A549 (cell line): ENCODE data around the gene NUDCD3. TPM values are rescaled to one million over a fixed set of nuclear protein-coding genes. Genes with fewer than 3 reads are reported as not detected.

Source experiments
- ATAC-seq, 2 experiments: fragments of 200-7000 bp in 1 of 2; fragments of >200 bp in 1 of 2; cut with Nextera tagmentation in 1 of 2; cut with Tn5 transposase in 1 of 2; 3 replicates each; pipeline versions ENCODE4 v1.8.0 to v1.9.1; 2018 to 2020; ENCODE audit warnings: mild to moderate bottlenecking in 1 of 2, moderate library complexity in 1 of 2
- CTCF ChIA-PET: fragments of 300-600 bp; sonication (Branson Sonifier 250); formaldehyde crosslinking; extraction: SDS; loops from one replicate; lab custom pipeline; 2021; ENCODE audit warnings: antibody characterized with exemption, inconsistent platforms; lab: Yijun Ruan, JAX
- POLR2A ChIA-PET: fragments of 350-600 bp; formaldehyde crosslinking; extraction: SDS; loops from one replicate; lab custom pipeline; 2021; ENCODE audit warnings: antibody characterized with exemption, inconsistent platforms; lab: Yijun Ruan, JAX
- DNase-seq, 2 experiments: peaks; one replicate each; pipeline versions ENCODE4 v3.0.0 to v3.0.0-alpha.2; 2011 to 2016; ENCODE audit warnings: low read depth in 1 of 2, low spot score in 1 of 2
- FAIRE-seq: peaks from 2 replicates; lab custom pipeline; 2011; peaks lifted over from hg19 to GRCh38; lab: Jason Lieb, UNC
- H3K27ac ChIP-seq, 2 experiments: fragments of >200 bp; sonication (Bioruptor Twin); formaldehyde crosslinking; 3 replicates each; pipeline ENCODE4 v1.5.1; 2016 to 2017
- H3K4me1 ChIP-seq: fragments of >200 bp; sonication (Bioruptor Twin); formaldehyde crosslinking; 3 replicates; pipeline ENCODE4 v1.6.1; 2016
- H3K4me2 ChIP-seq: fragments of >200 bp; sonication (Bioruptor Twin); formaldehyde crosslinking; 3 replicates; pipeline ENCODE4 v1.6.1; 2016
- H3K4me3 ChIP-seq: fragments of >200 bp; sonication (Bioruptor Twin); formaldehyde crosslinking; 3 replicates; pipeline ENCODE4 v1.5.1; 2016
- H3K9me3 ChIP-seq: fragments of >200 bp; sonication (Bioruptor Twin); formaldehyde crosslinking; 3 replicates; pipeline ENCODE4 v1.6.1; 2016
- ATOH8 ChIP-seq: fragments of 250-450 bp; sonication (Bioruptor Pico); IDR thresholded peaks from 2 replicates; pipeline ENCODE4 v1.5.0; 2020; ENCODE audit warnings: low read depth, mild to moderate bottlenecking, moderate library complexity
- CBX8 ChIP-seq: fragments of 200-600 bp; sonication (generic); IDR thresholded peaks from 2 replicates; pipeline ENCODE4 v1.6.1; 2016
- E2F6 ChIP-seq: IDR thresholded peaks from 2 replicates; pipeline ENCODE4 v1.6.1; 2012; ENCODE audit warnings: low read depth, borderline replicate concordance
- ESRRA ChIP-seq: fragments of 150-350 bp; IDR thresholded peaks from 2 replicates; pipeline ENCODE4 v1.6.1; 2014; ENCODE audit warnings: mild to moderate bottlenecking, low read length, borderline replicate concordance
- FOSL2 ChIP-seq, 2 experiments: fragments of 450-650 bp in 1 of 2; fragments of >200 bp in 1 of 2; sonication (Bioruptor Twin) in 1 of 2; formaldehyde crosslinking; IDR thresholded peaks; 2 replicates each; pipeline versions ENCODE4 v1.5.0 to v1.6.1; 2016 to 2020; ENCODE audit warnings: mild to moderate bottlenecking in 1 of 2, moderate library complexity in 1 of 2
- FOXS1 ChIP-seq: fragments of 250-450 bp; sonication (Bioruptor Pico); IDR thresholded peaks from 2 replicates; pipeline ENCODE4 v1.5.0; 2020; ENCODE audit warnings: mild to moderate bottlenecking, moderate library complexity
- GATA3 ChIP-seq: IDR thresholded peaks from 2 replicates; pipeline ENCODE4 v1.6.1; 2012; ENCODE audit warnings: borderline replicate concordance
- HMGXB4 ChIP-seq: fragments of 250-450 bp; sonication (Bioruptor Pico); IDR thresholded peaks from 2 replicates; pipeline ENCODE4 v1.5.0; 2021; ENCODE audit warnings: mild to moderate bottlenecking, moderate library complexity, borderline replicate concordance
- HOXB13 ChIP-seq: fragments of 250-450 bp; sonication (Bioruptor Pico); IDR thresholded peaks from 2 replicates; pipeline ENCODE4 v1.5.0; 2020; ENCODE audit warnings: low read depth, mild to moderate bottlenecking, moderate library complexity
- JUN ChIP-seq, 2 experiments: fragments of >200 bp; sonication (Bioruptor Twin); formaldehyde crosslinking; IDR thresholded peaks; 2 replicates in 1 of 2; 3 replicates in 1 of 2; pipeline ENCODE4 v1.6.1; 2016 to 2017
- KDM1A ChIP-seq: fragments of 200-600 bp; sonication (generic); IDR thresholded peaks from 2 replicates; pipeline ENCODE4 v1.6.1; 2016; ENCODE audit warnings: low read depth, mild to moderate bottlenecking
- KDM5A ChIP-seq: fragments of 200-600 bp; sonication (generic); IDR thresholded peaks from 2 replicates; pipeline ENCODE4 v1.6.1; 2016; ENCODE audit warnings: antibody characterized with exemption, mild to moderate bottlenecking
- NPAS2 ChIP-seq: fragments of 250-450 bp; sonication (Bioruptor Pico); IDR thresholded peaks from 2 replicates; pipeline ENCODE4 v1.8.0; 2022; ENCODE audit warnings: mild to moderate bottlenecking, moderate library complexity, borderline replicate concordance
- POLR2A ChIP-seq: IDR thresholded peaks from 2 replicates; pipeline ENCODE4 v1.6.1; 2012; ENCODE audit warnings: mild to moderate bottlenecking, low read length
- RAD21 ChIP-seq, 2 experiments: fragments of >200 bp in 1 of 2; sonication (Bioruptor Twin) in 1 of 2; formaldehyde crosslinking in 1 of 2; IDR thresholded peaks in 1 of 2; conservative IDR thresholded peaks in 1 of 2; 2 replicates in 1 of 2; 3 replicates in 1 of 2; pipeline ENCODE4 v1.6.1; 2012 to 2018; ENCODE audit warnings: inconsistent platforms in 1 of 2
- RFX5 ChIP-seq: fragments of 450-650 bp; IDR thresholded peaks from 2 replicates; pipeline ENCODE4 v1.7.1; 2014; ENCODE audit warnings: antibody characterized with exemption, mild to moderate bottlenecking, moderate library complexity
- RNF2 ChIP-seq: fragments of 200-600 bp; sonication (generic); IDR thresholded peaks from 2 replicates; pipeline ENCODE4 v1.6.1; 2016; ENCODE audit warnings: low read depth, mild to moderate bottlenecking, antibody characterized with exemption, moderate library complexity, borderline replicate concordance
- SMC3 ChIP-seq: fragments of >200 bp; sonication (Bioruptor Twin); formaldehyde crosslinking; IDR thresholded peaks from 3 replicates; pipeline ENCODE4 v1.6.1; 2018; ENCODE audit warnings: inconsistent platforms
- SREBF2 ChIP-seq: fragments of 450-650 bp; IDR thresholded peaks from 2 replicates; pipeline ENCODE4 v1.6.1; 2014; ENCODE audit warnings: mild to moderate bottlenecking, moderate library complexity
- USF2 ChIP-seq: fragments of 450-650 bp; IDR thresholded peaks from 2 replicates; pipeline ENCODE4 v1.6.1; 2014; ENCODE audit warnings: antibody characterized with exemption
- ZC3H11A ChIP-seq: fragments of 450-650 bp; IDR thresholded peaks from 2 replicates; pipeline ENCODE4 v1.6.1; 2014; ENCODE audit warnings: antibody characterized with exemption, mild to moderate bottlenecking
- WGBS: methylation state at CpG from one replicate; pipeline ENCODE4 v1.1.6; 2017; ENCODE audit errors: missing lambda C conversion rate; 5-methylcytosine and 5-hydroxymethylcytosine counted together
- polyA plus RNA-seq, 4 experiments: library from polyadenylated mRNA; depleted of rRNA in 3 of 4; stranded (reverse); fragments of >200 nt; fragmentation: RNase III in 1 of 4; extraction: RNeasy Plus Mini Kit Qiagen cat#74134 plus additional on column Dnase treatment in 1 of 4; gene quantifications; 2 replicates in 3 of 4; 3 replicates in 1 of 4; pipeline ENCODE4 v1.2.3, GENCODE V29; 2011 to 2017

NUDCD3 gene
- polyA plus RNA-seq, 2 of the 4 experiments (the other 2 are of a cell fraction): 44.3 to 66.3 TPM

DNA sequence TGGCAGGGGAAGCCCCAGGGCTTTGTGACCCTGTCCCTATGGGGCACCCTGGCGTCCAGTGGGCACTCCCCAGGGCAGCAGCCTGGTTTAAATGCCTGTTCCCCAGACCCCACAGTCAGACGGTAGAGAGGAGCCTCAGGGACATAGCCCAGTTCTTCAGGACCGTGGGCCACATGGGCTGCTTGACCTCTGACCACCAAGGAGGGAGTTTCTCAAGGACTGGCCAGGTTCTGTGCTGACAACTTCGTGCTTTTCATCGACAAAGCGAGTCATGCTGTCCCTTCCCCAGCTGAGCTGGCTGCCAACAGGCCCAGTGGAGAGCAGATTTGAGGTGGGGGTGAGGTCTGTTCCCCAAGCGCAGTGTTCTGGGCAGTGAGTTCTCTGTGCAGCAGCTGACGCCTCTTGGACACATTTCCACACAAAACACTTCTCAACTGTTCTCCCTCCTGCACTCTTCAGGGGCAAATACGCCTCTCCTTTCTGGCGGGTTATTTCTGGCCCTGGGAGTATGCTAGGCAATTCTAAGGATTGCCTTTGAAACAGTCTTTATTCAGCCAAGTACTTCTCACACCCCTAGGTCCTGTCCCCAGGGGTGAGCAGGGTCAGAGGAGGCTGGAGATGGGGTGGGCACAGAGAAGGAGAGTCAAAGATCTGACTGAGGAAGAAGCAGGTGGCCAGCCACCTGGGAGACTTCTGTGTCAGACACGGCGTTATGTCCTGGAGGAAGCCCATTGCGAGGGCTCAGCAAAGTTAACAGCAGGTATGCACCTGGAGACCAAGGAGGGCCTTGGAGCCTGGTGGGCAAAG, 107.8 kb downstream of the NUDCD3 start:
- peaks cover 14% of the 10 kb centered on the region; the same call in 2 of the 3 replicates for H3K4me1 ChIP-seq
- no peak for DNase-seq
- WGBS: 89% methylated on average over 13 of the region's 13 CpGs
- CTCF ChIA-PET: interaction anchor here (1.5 kb wide), 1 partner anchor 17 kb away, joined by 3 read pairs; no protein-coding TSS in a partner anchor
- TF ChIP-seq CBX8 (no peak), HMGXB4 (CRISPR knock-in tag) (no peak), USF2 (no peak), SREBF2 (no peak), RAD21 (conservative IDR thresholded peaks at IDR 0.05 in 1 of 2, IDR thresholded peaks at IDR 0.05 in 1 of 2) (no peak), HOXB13 (CRISPR knock-in tag) (no peak), NPAS2 (CRISPR knock-in tag) (no peak), ZC3H11A (no peak), JUN (IDR thresholded peaks at IDR 0.05) (no peak), RNF2 (no peak), FOSL2 (IDR thresholded peaks at IDR 0.05) (no peak), FOSL2 (CRISPR knock-in tag; IDR thresholded peaks at IDR 0.05) (no peak), RFX5 (no peak)
- TF ChIP-seq, all 56 proteins: peak for 0
- Histone ChIP-seq H3K9me3 (no peaks in the 10 kb centered on the region), H3K4me3 (no peak overlapping the region), H3K27ac (no peak overlapping the region), H3K4me2 (no peak overlapping the region)
- POLR2A ChIA-PET: no interaction called here
- FAIRE-seq (no peak), ATAC-seq (no peak)

GRCh38 chr7:44381494-44382220, 108.8 kb downstream of the NUDCD3 start:
- POLR2A ChIA-PET: no interaction called here
- no peak overlapping the region for H3K27ac ChIP-seq
- 84% methylated on average over 9 of the region's 9 CpGs for WGBS
- H3K4me2 ChIP-seq: no peak overlapping the region
- no peak for ATAC-seq
- no peak for DNase-seq
- TF ChIP-seq ATOH8 (CRISPR knock-in tag): no peak
- no peak for TF ChIP-seq CBX8
- TF ChIP-seq ESRRA: no peak
- TF ChIP-seq GATA3: no peak
- no peak for TF ChIP-seq FOXS1 (CRISPR knock-in tag)
- no peak for TF ChIP-seq HOXB13 (CRISPR knock-in tag)
- no peak for TF ChIP-seq NPAS2 (CRISPR knock-in tag)
- TF ChIP-seq POLR2A: no peak
- TF ChIP-seq E2F6: no peak
- no peak for TF ChIP-seq KDM1A
- no peak for TF ChIP-seq JUN (IDR thresholded peaks at IDR 0.05)
- no peak for TF ChIP-seq FOSL2 (IDR thresholded peaks at IDR 0.05)
- no peak for TF ChIP-seq FOSL2 (CRISPR knock-in tag; IDR thresholded peaks at IDR 0.05)
- TF ChIP-seq SMC3: no peak
- TF ChIP-seq KDM5A: no peak
- CTCF ChIA-PET: interaction anchor here (1.5 kb wide), 1 partner anchor 18 kb away, joined by 3 read pairs; no protein-coding TSS in a partner anchor
- H3K4me1 ChIP-seq: peaks cover 14% of the 10 kb centered on the region; the same call in 2 of the 3 replicates
- H3K4me3 ChIP-seq: no peak overlapping the region
- H3K9me3 ChIP-seq: no peaks in the 10 kb centered on the region
- FAIRE-seq: no peak
